ENCODE results near the gene IL18.
A peak's percentile ranks its signal among the peaks of the same experiment; 100 is the strongest.

IL18 gene

DNA sequence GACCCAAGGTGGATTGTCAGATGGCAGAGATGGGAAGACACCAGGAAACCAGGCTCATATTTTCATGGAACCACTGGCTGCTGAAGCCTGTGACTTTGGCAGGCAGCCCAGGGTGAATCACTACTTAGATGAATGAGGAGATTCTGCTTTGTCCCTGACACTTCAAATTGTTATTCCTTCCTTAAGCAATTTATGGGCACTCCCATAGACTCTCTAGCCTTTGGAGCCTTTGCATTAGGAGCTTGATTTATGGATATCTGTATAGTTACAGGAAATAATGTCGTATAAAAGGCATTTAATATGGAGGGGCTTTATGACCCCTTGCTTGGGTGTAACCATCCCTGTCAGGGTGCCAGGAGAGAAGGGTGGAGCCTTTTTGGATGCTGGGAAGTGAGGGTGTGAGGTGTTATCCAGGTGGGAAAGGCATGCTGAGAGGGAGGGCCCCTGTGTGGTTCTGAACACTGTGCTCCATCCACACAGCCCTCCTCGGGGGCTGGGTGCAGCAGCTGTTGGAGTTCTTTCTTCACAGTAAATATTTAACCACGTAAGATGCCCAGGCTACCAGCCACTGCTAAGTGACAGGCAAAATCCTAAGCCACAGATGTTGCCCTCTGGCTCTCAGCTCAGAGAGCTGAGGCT, 35.3 kb downstream of the IL18 start:
- H3K4me3 ChIP-seq (ENCODE audit: control insufficient read depth, low read depth, low read length): no peak overlapping the region
- peak; percentile 49 for DNase-seq (ENCODE audit: low read depth)
- TF ChIP-seq, protein P1, sequence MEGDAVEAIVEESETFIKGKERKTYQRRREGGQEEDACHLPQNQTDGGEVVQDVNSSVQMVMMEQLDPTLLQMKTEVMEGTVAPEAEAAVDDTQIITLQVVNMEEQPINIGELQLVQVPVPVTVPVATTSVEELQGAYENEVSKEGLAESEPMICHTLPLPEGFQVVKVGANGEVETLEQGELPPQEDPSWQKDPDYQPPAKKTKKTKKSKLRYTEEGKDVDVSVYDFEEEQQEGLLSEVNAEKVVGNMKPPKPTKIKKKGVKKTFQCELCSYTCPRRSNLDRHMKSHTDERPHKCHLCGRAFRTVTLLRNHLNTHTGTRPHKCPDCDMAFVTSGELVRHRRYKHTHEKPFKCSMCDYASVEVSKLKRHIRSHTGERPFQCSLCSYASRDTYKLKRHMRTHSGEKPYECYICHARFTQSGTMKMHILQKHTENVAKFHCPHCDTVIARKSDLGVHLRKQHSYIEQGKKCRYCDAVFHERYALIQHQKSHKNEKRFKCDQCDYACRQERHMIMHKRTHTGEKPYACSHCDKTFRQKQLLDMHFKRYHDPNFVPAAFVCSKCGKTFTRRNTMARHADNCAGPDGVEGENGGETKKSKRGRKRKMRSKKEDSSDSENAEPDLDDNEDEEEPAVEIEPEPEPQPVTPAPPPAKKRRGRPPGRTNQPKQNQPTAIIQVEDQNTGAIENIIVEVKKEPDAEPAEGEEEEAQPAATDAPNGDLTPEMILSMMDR (IDR thresholded peaks at IDR 0.05; ENCODE audit: control insufficient read depth, insufficient read depth, low read depth, low read length, missing control alignments): no peak

DNA sequence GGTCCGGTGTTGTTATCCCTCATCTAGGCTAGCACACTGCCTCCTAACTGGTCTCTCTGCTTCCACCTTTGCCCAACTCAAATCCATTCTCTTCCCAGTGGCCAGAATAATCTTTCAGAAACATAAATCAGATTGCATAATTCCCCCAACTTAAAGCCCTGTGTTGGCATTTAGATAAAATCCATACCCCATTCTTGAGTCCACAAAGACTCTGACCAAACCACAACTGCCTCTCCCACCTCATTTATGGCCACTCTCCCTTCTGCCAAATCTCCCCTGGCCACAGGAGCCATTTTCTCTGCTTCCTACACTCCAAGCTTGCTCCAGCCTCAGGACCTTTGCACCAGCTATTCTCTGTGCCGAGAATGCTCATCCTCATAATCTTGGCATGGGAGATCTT, 36.8 kb downstream of the IL18 start:
- TF ChIP-seq, protein P1 (IDR thresholded peaks at IDR 0.05; ENCODE audit: control insufficient read depth, insufficient read depth, low read depth, low read length, missing control alignments): no peak
- DNase-seq (ENCODE audit: low read depth): no peak
- no peak overlapping the region for H3K4me3 ChIP-seq (ENCODE audit: control insufficient read depth, low read depth, low read length)

DNA sequence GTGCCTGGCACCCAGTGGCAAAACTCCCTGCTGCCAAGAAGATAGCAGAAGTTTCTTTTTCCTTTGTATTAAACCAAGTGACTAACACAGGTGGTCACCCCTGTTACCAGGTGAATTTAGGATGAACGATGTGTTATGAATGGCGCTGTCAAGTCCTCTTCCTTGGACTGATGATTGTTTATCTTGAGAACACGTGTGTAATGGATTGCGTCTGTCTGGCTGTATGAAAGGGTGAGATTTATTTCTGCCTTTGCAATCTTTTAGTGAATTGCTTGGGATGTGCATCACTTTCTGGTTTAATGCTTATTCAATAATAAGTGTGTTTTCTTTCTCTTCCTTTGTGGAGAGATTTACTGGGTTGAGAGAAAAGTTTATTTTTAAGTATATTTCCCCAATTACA, 40.8 kb downstream of the IL18 start:
- TF ChIP-seq, protein P1 (IDR thresholded peaks at IDR 0.05; ENCODE audit: control insufficient read depth, insufficient read depth, low read depth, low read length, missing control alignments): no peak
- no peak for DNase-seq (ENCODE audit: low read depth)
- H3K4me3 ChIP-seq (ENCODE audit: control insufficient read depth, low read depth, low read length): no peak overlapping the region

DNA sequence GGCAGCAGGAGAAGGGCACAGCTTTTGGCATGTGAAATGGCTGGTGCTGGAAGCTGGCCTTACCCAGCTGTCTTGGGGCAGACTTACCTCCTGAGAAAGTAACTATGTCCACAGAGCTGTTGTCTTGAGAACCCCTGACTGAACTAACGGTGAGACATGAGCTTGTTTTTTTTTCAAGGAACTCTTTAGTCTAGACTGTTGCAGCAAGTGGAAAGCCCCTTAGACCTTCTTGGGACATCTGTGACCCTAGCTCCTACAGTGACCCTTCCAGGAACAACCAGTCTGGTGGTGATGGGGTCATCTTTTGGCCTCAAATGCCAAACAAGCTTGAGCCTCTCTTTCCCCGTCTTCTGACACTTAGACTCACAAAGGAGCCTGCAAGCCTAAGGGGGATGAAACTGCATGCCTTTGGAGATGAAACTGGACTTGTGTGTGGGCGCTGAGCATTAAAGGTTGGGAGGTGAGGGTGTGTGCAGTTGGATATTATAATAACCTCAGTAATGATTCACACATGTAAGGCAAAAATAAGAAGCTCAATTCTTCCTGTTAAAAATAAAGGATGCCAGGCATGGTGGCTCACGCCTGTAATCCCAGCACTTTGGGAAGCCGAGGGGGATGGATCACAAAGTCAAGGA, 41.8 kb downstream of the IL18 start:
- H3K4me3 ChIP-seq (ENCODE audit: control insufficient read depth, low read depth, low read length): no peak overlapping the region
- TF ChIP-seq, protein P1 (IDR thresholded peaks at IDR 0.05; ENCODE audit: control insufficient read depth, insufficient read depth, low read depth, low read length, missing control alignments): no peak

DNA sequence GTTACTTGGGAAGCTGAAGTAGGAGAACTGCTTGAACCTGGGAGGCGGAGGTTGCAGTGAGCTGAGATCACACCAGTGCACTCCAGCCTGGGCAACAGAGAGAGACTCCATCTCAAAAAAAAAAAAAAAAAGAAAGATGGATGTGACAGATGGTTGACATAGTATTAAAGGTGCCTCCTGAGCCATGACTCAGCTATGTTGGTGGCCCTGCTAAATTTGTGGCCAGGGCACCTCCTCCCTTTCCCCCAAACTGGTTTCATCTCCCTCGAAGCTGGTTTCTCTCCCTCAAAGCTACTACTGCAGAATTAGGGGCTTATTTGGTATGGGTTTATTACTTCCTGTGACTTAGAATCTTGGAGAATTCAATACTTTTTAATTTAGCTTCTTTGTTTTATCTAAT, 45.7 kb downstream of the IL18 start:
- H3K4me3 ChIP-seq (ENCODE audit: control insufficient read depth, low read depth, low read length): no peak overlapping the region
- no peak for DNase-seq (ENCODE audit: low read depth)
- TF ChIP-seq, protein P1 (IDR thresholded peaks at IDR 0.05; ENCODE audit: control insufficient read depth, insufficient read depth, low read depth, low read length, missing control alignments): no peak

More for the DNA sequence above, 41.8 kb downstream of the IL18 start:
- no peak for DNase-seq (ENCODE audit: low read depth)

DNA sequence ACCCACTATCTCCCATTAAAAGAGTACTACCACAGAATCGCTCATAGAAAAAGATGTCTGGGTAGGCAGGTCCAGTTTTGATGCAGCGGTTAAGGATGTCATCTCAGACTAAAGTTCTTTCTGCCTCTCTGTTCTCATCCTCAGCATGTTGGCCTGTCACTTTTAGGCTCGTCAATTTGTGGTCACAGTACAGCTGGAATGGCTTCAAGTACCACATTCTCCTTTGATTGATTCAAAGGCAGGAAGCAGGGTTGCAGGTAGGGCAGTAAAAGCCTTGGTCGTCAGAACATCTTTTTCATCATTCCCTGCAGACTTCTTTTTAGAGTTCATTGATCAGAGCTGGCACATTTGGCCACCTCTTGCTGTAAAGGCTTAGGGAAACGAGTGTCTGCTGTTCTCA, 48.5 kb downstream of the IL18 start:
- H3K4me3 ChIP-seq (ENCODE audit: control insufficient read depth, low read depth, low read length): no peak overlapping the region
- DNase-seq (ENCODE audit: low read depth): no peak
- TF ChIP-seq, protein P1 (IDR thresholded peaks at IDR 0.05; ENCODE audit: control insufficient read depth, insufficient read depth, low read depth, low read length, missing control alignments): no peak
